ENCODE results near the gene CSRNP3. TPM values are rescaled to one million over a fixed set of nuclear protein-coding genes. Genes with fewer than 3 reads are reported as not detected.

CSRNP3 gene
- total and polyA plus RNA-seq, 4 donors, result 0.18 to 2.2 (median 2.0) TPM

DNA sequence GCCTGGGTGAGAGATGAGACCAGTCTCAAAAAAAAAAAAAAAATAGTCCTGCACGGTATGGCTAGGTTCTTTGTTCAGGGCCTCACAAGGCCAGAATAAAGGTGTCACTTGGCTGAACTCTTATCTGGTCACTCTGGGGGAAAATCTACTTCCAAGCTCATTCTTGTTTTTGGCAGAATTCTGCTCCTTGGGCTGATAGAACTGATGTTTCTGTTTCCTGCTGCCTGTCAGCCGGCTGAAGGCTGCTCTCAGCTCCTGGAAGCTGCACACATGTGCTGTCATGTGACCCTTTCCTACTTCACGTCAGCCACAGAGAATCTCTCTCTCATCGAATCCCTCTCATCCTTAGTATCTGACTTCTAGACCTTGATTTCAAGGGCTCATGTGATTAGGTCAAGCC, 10.4 kb downstream of the CSRNP3 start:
- TF ChIP-seq NR2F2 (IDR thresholded peaks at IDR 0.05), result no peak
- TF ChIP-seq FOXA2 (IDR thresholded peaks at IDR 0.05), result no peak
- TF ChIP-seq HNF4A (conservative IDR thresholded peaks at IDR 0.05), result no peak
- TF ChIP-seq SP1 (IDR thresholded peaks at IDR 0.05), result no peak
- TF ChIP-seq TAF1 (conservative IDR thresholded peaks at IDR 0.05), result no peak
- TF ChIP-seq, protein P1, sequence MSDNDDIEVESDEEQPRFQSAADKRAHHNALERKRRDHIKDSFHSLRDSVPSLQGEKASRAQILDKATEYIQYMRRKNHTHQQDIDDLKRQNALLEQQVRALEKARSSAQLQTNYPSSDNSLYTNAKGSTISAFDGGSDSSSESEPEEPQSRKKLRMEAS (IDR thresholded peaks at IDR 0.05), result no peak
- TF ChIP-seq, protein P2, sequence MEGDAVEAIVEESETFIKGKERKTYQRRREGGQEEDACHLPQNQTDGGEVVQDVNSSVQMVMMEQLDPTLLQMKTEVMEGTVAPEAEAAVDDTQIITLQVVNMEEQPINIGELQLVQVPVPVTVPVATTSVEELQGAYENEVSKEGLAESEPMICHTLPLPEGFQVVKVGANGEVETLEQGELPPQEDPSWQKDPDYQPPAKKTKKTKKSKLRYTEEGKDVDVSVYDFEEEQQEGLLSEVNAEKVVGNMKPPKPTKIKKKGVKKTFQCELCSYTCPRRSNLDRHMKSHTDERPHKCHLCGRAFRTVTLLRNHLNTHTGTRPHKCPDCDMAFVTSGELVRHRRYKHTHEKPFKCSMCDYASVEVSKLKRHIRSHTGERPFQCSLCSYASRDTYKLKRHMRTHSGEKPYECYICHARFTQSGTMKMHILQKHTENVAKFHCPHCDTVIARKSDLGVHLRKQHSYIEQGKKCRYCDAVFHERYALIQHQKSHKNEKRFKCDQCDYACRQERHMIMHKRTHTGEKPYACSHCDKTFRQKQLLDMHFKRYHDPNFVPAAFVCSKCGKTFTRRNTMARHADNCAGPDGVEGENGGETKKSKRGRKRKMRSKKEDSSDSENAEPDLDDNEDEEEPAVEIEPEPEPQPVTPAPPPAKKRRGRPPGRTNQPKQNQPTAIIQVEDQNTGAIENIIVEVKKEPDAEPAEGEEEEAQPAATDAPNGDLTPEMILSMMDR (IDR thresholded peaks at IDR 0.05; ENCODE audit: low read depth, low read length, missing input control), result no peak
- TF ChIP-seq EGR1 (IDR thresholded peaks at IDR 0.05; ENCODE audit: low read depth in 2 of 2), result no peak
- no peak for TF ChIP-seq HNF4G (IDR thresholded peaks at IDR 0.05)
- no peak for TF ChIP-seq JUND (IDR thresholded peaks at IDR 0.05)
- TF ChIP-seq, protein P3, sequence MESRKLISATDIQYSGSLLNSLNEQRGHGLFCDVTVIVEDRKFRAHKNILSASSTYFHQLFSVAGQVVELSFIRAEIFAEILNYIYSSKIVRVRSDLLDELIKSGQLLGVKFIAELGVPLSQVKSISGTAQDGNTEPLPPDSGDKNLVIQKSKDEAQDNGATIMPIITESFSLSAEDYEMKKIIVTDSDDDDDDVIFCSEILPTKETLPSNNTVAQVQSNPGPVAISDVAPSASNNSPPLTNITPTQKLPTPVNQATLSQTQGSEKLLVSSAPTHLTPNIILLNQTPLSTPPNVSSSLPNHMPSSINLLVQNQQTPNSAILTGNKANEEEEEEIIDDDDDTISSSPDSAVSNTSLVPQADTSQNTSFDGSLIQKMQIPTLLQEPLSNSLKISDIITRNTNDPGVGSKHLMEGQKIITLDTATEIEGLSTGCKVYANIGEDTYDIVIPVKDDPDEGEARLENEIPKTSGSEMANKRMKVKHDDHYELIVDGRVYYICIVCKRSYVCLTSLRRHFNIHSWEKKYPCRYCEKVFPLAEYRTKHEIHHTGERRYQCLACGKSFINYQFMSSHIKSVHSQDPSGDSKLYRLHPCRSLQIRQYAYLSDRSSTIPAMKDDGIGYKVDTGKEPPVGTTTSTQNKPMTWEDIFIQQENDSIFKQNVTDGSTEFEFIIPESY (IDR thresholded peaks at IDR 0.05), result no peak
- TF ChIP-seq FOXA1 (IDR thresholded peaks at IDR 0.05), result no peak

DNA sequence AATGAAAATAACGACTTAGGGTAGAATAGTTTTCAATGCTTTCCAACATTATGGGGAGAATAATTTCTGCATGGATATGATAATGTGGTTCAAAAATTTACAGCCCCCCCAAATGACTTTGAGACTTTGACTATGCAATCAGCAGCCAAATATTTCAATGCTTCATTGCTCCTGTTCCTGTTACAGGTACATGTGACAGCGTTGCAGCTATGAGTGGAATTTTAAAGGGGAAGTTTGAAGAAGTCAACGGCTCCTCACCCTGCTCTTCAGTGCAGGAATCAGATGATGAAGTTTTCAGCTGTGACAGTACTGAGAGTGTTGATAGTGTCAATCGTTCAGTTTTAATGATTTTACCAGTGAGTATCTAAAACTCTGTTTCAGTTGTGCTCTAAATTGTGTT, 25.1 kb downstream of the CSRNP3 start:
- no peak for DNase-seq (ENCODE audit: low spot score)
- no peak overlapping the region for H3K4me3 ChIP-seq (ENCODE audit: low read depth in 1 of 3, low read length in 3 of 3)
- no peaks in the 10 kb centered on the region for H3K27me3 ChIP-seq (ENCODE audit: control insufficient read depth in 4 of 4, insufficient read depth in 4 of 4, low read length in 3 of 4)

More for the DNA sequence above, 10.4 kb downstream of the CSRNP3 start:
- DNase-seq (ENCODE audit: low spot score), result no peak
- Histone ChIP-seq H3K36me3 (ENCODE audit: control insufficient read depth in 4 of 4, insufficient read depth in 3 of 4, low read depth in 1 of 4, low read length in 3 of 4) (no peaks in the 10 kb centered on the region), H3K27ac (ENCODE audit: low read depth in 1 of 2, low read length in 2 of 2) (no peak overlapping the region), H3K9ac (ENCODE audit: low read depth in 1 of 2, low read length in 2 of 2) (no peak overlapping the region), H3K27me3 (ENCODE audit: control insufficient read depth in 4 of 4, insufficient read depth in 4 of 4, low read length in 3 of 4) (no peaks in the 10 kb centered on the region), H3K4me1 (ENCODE audit: control insufficient read depth in 4 of 4, insufficient read depth in 4 of 4, low read length in 3 of 4) (no peaks in the 10 kb centered on the region), H3K9me3 (ENCODE audit: control insufficient read depth in 4 of 4, low read length in 3 of 4) (no peaks in the 10 kb centered on the region), H3K4me3 (ENCODE audit: low read depth in 1 of 3, low read length in 3 of 3) (no peak overlapping the region)
- 79% methylated on average over 4 of the region's 4 CpGs for WGBS

More for the DNA sequence above, 25.1 kb downstream of the CSRNP3 start:
- Histone ChIP-seq H3K9ac (ENCODE audit: low read depth in 1 of 2, low read length in 2 of 2) (no peak overlapping the region), H3K36me3 (ENCODE audit: control insufficient read depth in 4 of 4, insufficient read depth in 3 of 4, low read depth in 1 of 4, low read length in 3 of 4) (no peaks in the 10 kb centered on the region), H3K4me1 (ENCODE audit: control insufficient read depth in 4 of 4, insufficient read depth in 4 of 4, low read length in 3 of 4) (no peaks in the 10 kb centered on the region), H3K27ac (ENCODE audit: low read depth in 1 of 2, low read length in 2 of 2) (no peak overlapping the region), H3K9me3 (ENCODE audit: control insufficient read depth in 4 of 4, low read length in 3 of 4) (no peaks in the 10 kb centered on the region)
- no peak for TF ChIP-seq EGR1 (IDR thresholded peaks at IDR 0.05; ENCODE audit: low read depth in 2 of 2)
- TF ChIP-seq, protein P2 (IDR thresholded peaks at IDR 0.05; ENCODE audit: low read depth, low read length, missing input control), result no peak
- no peak for TF ChIP-seq TAF1 (conservative IDR thresholded peaks at IDR 0.05)
- TF ChIP-seq, protein P4, sequence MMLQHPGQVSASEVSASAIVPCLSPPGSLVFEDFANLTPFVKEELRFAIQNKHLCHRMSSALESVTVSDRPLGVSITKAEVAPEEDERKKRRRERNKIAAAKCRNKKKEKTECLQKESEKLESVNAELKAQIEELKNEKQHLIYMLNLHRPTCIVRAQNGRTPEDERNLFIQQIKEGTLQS (IDR thresholded peaks at IDR 0.05), result no peak
- TF ChIP-seq YY1 (IDR thresholded peaks at IDR 0.05), result no peak
- TF ChIP-seq RAD21 (IDR thresholded peaks at IDR 0.05), result no peak
- no peak for TF ChIP-seq GABPA (IDR thresholded peaks at IDR 0.05 in 1 of 2, conservative IDR thresholded peaks at IDR 0.05 in 1 of 2)
- TF ChIP-seq, protein P3 (IDR thresholded peaks at IDR 0.05), result no peak
- no peak for TF ChIP-seq JUND (IDR thresholded peaks at IDR 0.05)
- TF ChIP-seq, protein P1 (IDR thresholded peaks at IDR 0.05), result no peak
- WGBS, result 87% methylated on average over 4 of the region's 4 CpGs

Measured in liver (tissue), 9 donors.